ENCODE results near the gene RASSF5.
"Not testable (repeated sequence)": the region's sequence is repeated elsewhere in the genome, so short reads cannot be mapped to it uniquely, and the experiment has no call there.

The RASSF5 gene

GRCh38 chr1:206591226-206591625, 83.9 kb downstream of the RASSF5 start:
- DNase-seq = no peak

DNA sequence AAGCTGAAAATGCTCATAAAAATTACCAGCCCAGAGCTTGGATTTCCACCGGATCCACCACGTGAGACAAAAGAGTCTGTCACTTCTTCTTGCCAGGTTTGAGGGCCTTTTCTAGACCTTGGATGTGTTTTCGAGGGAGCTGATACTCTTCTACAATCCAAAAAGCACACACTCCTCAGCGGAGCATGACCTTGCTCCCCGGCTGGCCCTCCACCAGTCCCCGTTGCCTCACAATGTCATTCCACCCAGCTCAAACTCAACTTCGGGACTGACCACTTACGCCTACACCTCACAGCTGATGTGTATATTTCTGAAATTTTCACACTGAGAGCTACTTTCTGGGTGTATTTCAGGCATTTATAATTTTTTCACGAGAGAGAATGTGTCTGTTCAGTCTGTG, 84.4 kb downstream of the RASSF5 start:
- no peak for DNase-seq

DNA sequence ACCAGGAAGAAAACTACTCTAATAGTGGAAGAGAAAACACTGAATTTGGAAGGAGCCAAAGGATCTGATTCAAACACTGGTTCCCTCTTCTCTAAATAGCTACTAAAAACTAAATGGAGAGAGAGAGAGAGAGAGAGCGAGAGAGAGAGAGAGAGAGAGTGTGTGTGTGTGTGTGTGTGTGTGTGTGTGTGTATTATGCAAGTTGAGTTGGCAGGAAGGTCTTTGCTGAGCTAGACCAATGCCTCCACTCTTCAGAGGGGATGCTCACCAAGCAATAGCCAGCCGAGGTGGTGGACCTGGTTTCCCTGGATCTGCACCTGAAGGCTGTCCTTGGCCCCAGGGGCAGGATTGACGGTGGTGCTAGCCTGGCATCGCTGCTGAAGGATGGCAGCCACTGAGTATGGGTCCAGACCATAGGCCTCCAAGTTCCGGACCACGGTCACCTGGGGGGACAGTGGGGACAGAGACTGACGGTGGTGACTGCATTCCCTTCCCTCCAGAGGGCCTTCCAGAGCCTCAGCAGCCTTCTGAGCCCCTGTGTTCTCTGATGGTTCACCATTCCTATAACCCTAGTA, 86.1 kb downstream of the RASSF5 start:
- DNase-seq = no peak

DNA sequence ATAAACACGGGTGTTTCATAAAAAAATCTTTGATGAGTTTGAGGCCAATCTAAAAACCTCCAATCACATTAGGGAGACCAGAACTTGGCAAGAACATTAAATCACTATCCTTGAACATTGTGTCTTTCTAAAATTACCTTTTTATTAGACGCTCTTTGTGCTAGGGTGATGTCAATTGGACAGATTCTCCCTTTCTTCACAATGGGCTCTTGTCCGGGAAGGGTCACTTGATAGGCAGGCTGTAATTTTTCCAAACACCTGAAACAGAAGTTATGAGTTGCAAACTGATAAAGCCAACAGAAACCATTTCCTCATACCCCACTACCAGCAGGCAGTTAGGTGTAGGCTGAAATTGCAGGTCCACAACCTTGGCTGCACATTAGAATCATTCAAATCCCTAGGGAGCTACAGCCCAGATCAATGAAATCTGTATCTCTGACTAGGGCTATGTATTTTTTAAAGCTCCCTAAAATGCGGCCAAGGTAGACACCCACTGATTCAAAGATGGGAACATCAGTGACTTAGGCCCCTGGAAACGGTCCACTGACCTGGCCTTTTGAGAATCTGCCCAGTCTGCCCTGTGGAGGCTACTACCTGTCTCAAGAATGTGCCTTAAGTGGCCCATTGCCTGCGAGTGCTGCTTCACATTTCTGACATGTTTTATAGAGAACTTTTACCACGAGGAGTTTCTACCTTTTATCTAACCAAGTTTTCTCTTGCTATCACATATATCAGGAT, 88.4 kb downstream of the RASSF5 start:
- DNase-seq = no peak

DNA sequence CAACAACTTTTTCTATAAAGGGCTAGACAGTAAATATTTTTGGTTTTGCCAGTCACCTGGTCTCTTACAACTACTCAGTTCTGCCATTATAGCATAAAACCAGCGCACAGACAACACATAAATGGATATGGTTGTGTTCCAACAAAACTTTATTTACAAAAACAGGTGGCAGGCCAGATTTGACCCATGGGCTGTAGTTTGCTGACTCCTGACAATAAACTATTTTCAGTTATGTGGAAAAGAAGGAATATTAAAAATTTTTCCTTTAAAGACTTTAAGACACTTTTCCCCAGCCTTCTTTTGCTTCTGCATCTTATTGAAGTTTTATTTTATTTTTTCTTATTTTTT, 89.0 kb downstream of the RASSF5 start:
- no peak for DNase-seq

GRCh38 chr1:206600527-206600926, 93.2 kb downstream of the RASSF5 start:
- no peak for DNase-seq

- DNase-seq = no peak
Measured at GRCh38 chr1:206604861-206605260, 97.5 kb downstream of the RASSF5 start.

DNA sequence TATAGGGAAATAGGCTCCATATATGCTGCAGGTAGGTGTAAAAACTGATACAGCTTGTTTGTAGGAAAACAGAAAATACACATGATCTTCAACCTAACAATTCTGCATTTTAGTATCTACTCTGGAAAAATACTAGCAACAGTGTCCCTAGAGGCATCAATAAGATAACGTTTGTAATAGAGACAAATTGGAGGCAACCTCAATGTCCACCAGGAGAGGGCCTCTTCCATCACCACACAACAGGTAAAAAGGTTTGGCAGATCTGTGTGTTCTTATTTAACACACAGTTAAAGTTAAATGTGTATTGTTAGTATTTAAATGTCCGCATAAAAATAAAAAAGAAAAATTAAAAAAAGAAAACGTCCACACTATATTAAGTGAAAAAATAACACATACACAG, 99.5 kb downstream of the RASSF5 start:
- DNase-seq = peak; percentile 1

DNA sequence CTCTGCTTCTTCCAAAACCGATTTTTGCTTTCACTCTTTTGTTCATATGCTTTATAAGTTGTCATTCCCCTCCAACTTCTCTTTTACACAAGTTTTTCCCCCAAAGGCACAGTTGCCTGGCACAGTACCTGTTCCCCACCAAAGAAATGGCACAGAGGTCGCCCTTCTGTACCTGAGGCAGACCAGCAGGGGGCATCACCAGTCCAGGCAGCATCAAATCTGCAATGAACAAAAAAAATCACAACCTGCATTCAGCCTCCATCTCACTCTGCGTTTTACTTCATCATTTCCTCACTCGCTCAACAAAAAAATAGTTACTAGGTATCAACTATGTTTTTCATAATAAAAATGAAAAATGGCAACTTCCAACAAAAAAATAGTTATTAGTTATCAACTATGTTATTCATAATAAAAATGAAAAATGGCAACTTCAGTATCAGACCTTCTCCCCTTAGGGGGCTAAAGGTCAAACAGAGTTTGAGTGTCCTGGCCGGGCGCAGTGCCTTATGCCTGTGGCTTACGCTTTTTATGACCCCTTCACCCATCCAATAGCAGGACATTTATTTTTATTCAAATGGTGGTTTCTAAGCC, 100.9 kb downstream of the RASSF5 start:
- peak; percentile 17 for DNase-seq

GRCh38 chr1:206609229-206609991, 102.1 kb downstream of the RASSF5 start:
- DNase-seq = no peak

DNA sequence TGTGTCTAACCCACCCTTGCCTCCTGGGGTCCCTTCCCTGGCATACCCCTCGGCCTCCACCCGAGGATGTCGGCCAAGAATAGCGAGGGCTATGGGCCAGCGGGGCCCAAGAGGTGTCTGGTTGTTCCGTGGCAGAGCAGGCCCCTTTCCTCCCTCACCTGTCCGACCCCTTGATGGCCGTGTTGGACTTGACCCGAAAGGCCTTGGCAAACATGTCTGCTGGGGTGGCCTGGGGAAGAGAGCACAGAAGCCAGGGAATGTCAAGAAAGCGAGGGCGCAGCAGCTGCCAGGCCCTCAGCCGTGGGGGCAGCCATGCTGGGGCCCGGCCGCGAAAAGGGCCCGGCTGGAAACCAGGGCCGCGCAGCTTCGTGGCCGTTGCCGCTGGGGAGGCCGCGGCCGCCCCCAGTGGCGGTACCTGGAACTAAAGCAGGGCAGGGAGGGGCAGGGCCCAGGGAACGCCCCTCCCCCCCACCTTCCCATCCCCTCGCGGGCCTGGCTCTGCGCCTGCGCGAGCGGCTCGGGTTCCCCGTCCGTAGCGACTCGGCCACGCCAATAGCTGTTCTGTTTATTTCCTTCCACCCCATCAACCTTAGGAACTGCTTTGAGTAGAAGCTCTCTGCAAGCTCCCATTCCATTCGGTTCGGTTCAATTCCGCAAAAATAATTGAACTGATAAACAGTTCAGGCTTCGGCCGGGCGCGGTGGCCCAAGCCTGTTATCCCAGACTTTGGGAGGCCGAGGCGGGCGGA, 105.0 kb downstream of the RASSF5 start, which contains the start of gene EIF2D:
TSS of gene EIF2D (minus strand) at position 337 of the 748 bp plus-strand sequence. CDS start at position 214, 123 bp downstream.
- peak; percentile 80 for DNase-seq

GRCh38 chr1:206626396-206626795, 119.1 kb downstream of the RASSF5 start:
- not testable (repeated sequence) for DNase-seq

DNA sequence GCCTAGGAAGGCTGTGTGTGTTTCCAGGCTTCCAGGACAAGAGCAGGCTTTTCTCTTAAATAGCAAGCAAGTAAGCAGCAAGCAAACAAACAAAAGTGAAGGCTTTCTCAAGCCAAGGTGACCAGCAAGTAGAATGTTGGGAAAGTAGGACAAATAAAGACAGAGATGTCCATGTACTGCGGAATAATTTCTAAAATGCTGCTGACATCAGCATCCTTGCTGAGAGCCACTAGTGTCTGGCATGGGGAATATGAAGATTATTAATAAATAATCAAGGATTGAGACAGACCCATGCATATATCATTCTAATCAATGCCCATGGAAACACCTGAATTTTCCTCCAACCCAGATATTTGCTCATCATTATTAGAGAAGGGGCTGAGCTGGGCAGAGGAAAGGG, 121.6 kb downstream of the RASSF5 start:
- no peak for DNase-seq

GRCh38 chr1:206631085-206631509, 123.8 kb downstream of the RASSF5 start:
- peak; percentile 66 for DNase-seq

DNA sequence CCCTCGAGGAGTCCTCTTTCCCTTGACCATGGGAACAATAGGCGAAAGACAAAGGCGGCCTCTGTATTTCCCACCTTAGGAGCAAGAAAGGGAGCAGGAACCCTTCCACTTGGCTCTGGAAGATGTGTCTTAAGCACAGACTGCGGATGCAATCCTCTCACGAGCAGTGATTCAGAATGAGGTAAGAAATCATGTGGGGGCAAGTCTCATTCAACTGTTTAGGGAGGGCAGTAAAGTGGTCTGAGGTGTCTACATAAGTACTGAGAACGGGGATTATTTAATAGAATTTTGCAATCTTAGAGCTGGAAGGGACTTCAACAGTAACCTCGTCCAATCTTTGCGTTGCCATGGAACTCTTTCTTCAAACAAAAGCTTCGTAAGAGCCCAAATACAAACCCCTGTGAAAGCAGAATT, 126.4 kb downstream of the RASSF5 start:
- peak; percentile 56 for DNase-seq

DNA sequence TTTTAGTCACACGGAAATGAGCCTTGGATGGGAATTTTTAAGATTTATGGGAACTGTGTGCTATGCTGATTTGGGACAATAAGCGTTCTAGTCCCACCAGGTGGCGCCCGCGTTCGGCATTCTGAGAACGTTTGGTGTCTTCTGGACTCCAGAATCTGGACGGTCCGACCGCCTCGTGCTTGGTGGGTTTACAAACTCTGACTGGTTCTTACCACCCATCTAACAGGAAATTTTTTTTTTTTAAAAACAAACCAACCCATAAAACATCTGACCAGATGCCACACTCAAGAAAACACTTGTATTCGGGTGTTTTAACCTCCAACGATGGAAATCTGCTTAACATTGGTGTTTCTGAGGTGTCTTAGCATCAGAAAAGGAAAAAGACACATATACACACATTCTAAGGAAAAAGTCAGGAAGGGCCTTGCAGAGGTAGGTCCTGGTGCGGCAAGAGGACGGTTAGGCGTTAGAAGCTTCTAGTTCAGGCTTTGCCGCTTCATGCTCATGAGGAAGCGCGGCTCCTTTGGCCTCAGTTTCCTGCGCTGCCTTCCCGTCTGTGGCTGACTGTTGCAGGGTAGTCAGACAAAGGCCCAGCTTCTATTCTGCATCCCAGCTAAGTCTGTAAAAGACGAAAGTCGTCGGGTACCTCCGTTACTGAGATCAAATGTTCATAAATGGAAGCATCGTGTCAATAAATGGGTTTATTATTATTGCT, 127.2 kb downstream of the RASSF5 start:
- DNase-seq = peak; percentile 70

DNA sequence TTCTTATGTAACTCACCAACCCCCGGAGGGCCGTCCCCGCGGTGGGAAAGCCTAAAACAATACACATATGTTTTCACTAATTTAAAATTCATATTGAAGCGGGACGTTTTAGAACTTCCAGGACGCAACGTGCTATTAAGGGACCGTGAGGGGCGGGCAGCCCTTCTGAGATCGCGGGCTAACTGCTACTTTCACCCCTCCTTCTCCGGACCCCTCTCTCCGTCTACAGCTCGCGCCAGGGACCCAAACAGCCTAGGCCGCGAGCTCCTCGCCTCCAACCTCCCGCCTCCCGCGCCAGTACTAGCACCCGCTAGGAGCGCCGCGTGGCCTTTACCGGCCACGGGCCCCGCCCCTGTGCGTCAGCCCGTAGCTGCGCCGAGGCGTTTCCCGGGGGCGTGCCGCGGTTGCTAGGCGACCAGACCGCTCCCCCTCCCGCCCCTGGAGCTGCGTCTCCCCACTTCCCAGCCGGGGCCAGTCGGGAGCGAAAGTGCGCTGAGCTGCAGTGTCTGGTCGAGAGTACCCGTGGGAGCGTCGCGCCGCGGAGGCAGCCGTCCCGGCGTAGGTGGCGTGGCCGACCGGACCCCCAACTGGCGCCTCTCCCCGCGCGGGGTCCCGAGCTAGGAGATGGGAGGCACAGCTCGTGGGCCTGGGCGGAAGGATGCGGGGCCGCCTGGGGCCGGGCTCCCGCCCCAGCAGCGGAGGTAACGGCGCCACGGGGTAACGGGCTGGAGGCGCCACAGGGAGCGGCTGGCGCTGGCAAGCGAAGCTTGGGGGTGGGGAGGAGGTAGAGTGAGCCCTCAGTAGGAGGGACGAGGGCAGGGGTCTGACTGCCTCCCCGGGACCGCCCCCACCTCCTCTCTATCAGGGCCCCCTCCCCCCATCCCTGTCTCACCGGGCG, 128.0 kb downstream of the RASSF5 start, which contains the start of gene DYRK3:
TSS of gene DYRK3 (plus strand) at position 457 of the 898 bp plus-strand sequence. CDS start at position 625, 168 bp downstream.
- DNase-seq = peak; percentile 76

GRCh38 chr1:206635978-206636345, 128.6 kb downstream of the RASSF5 start:
- DNase-seq = no peak

GRCh38 chr1:206636671-206637070, 129.3 kb downstream of the RASSF5 start:
- DNase-seq = no peak

DNA sequence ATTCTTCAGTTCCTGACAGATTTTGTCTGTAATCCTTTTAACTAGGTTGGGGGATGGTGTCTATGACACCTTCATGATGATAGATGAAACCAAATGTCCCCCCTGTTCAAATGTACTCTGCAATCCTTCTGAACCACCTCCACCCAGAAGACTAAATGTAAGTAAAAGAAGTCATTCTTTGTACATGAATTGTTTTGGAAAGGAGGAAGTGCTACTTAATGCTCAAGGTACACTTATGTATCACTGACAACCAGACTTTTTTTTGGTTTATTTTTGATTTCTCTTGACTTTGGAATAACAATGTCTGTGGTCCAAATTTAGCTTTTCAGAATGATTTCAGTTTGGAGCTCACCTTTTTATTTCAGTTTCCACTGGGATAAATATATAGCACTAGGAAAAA, 130.3 kb downstream of the RASSF5 start:
- DNase-seq = no peak
